ENCODE results near the gene P3R3URF.
A peak's percentile ranks its signal among the peaks of the same experiment; 100 is the strongest.

P3R3URF gene

GRCh38 chr1:46193984-46194570 is 17.8 kb upstream of the P3R3URF start:
- no peak for DNase-seq

- DNase-seq = no peak
Observed at GRCh38 chr1:46193285-46193684, 17.0 kb upstream of the P3R3URF start.

- no peak for DNase-seq
Observed at GRCh38 chr1:46192171-46192570, 15.9 kb upstream of the P3R3URF start.

GRCh38 chr1:46191033-46191701 is 14.9 kb upstream of the P3R3URF start:
- no peak for DNase-seq

- DNase-seq = no peak
Observed at GRCh38 chr1:46190539-46190938, 14.3 kb upstream of the P3R3URF start.

GRCh38 chr1:46188295-46189030 is 12.2 kb upstream of the P3R3URF start:
- no peak for DNase-seq

- DNase-seq = no peak
Observed at GRCh38 chr1:46187106-46187869, 11.0 kb upstream of the P3R3URF start.

GRCh38 chr1:46186076-46186475 is 9.8 kb upstream of the P3R3URF start:
- DNase-seq = no peak

GRCh38 chr1:46184920-46185658 is 8.8 kb upstream of the P3R3URF start:
- no peak for DNase-seq

- DNase-seq = no peak
Observed at GRCh38 chr1:46183926-46184557, 7.8 kb upstream of the P3R3URF start.

- DNase-seq = no peak
Observed at GRCh38 chr1:46183079-46183847, 7.0 kb upstream of the P3R3URF start.

- DNase-seq = no peak
Observed at GRCh38 chr1:46181343-46182260, 5.3 kb upstream of the P3R3URF start.

GRCh38 chr1:46180082-46180616 is 3.9 kb upstream of the P3R3URF start:
- no peak for DNase-seq

GRCh38 chr1:46179138-46180081 is 3.1 kb upstream of the P3R3URF start:
- peak; percentile 65 to 97 for DNase-seq

GRCh38 chr1:46175243-46175642 is 1.0 kb downstream of the P3R3URF start:
- peak in 1 of 2 experiments; percentile 61 for DNase-seq

- DNase-seq = peak; percentile 90 to 98
Observed at GRCh38 chr1:46174448-46175231, 1.6 kb downstream of the P3R3URF start, which contains the start of gene TSPAN1. TSPAN1 (plus strand) TSS chr1:46175087; CDS start chr1:46181108, 6,021 bp downstream.

GRCh38 chr1:46173361-46173856 is 2.9 kb downstream of the P3R3URF start:
- DNase-seq = peak; percentile 39 to 77
